Measurements from ENCODE around the gene SLC7A14. TPM values are rescaled to one million over a fixed set of nuclear protein-coding genes. Genes with fewer than 3 reads are reported as not detected.

Gene SLC7A14
- total RNA-seq: not detected

GRCh38 chr3:170585937-170586310 is at the start of gene SLC7A14:
Gene SLC7A14, minus strand, starts transcription at chr3:170586075. Its CDS starts 59,139 bp downstream, at chr3:170526936.
- DNase-seq (no peak), ATAC-seq (replicated peaks in 1 of 2) (no peak)
- Mint-ChIP-seq H3K4me3 (no peak within 1 kb of the TSS), H3K9me3 (peaks cover 3 to 11% of the 10 kb centered on the region in 2 donors), H3K27ac (no peak within 1 kb of the TSS), H3K36me3 (ENCODE audit: insufficient read depth in 2 of 2) (peaks cover 9 to 10% of the 10 kb centered on the region in 2 donors), H3K4me1 (ENCODE audit: low read depth) (no peaks in the 10 kb centered on the region), H3K27me3 (ENCODE audit: low read depth) (peaks cover 66% of the 10 kb centered on the region)

GRCh38 chr3:170635385-170635735 is 49.5 kb upstream of the SLC7A14 start:
- no peaks in the 10 kb centered on the region for H3K9me3 Mint-ChIP-seq
- no peak overlapping the region for H3K27ac Mint-ChIP-seq
- no peaks in the 10 kb centered on the region for H3K36me3 Mint-ChIP-seq (ENCODE audit: insufficient read depth in 2 of 2)
- no peak overlapping the region for H3K4me3 Mint-ChIP-seq
- H3K27me3 Mint-ChIP-seq (ENCODE audit: low read depth): peaks cover 25% of the 10 kb centered on the region
- no peaks in the 10 kb centered on the region for H3K4me1 Mint-ChIP-seq (ENCODE audit: low read depth)
- no peak for ATAC-seq (replicated peaks in 1 of 2)
- DNase-seq: no peak

GRCh38 chr3:170634663-170635384 is 48.9 kb upstream of the SLC7A14 start:
- Mint-ChIP-seq H3K27me3 (ENCODE audit: low read depth) (peaks cover 25% of the 10 kb centered on the region), H3K4me3 (no peak overlapping the region), H3K36me3 (ENCODE audit: insufficient read depth in 2 of 2) (no peaks in the 10 kb centered on the region), H3K9me3 (no peaks in the 10 kb centered on the region), H3K4me1 (ENCODE audit: low read depth) (no peaks in the 10 kb centered on the region), H3K27ac (no peak overlapping the region)
- ATAC-seq (replicated peaks in 1 of 2) (peak; percentile 53 to 72), DNase-seq (peak in 1 of 2 donors; percentile 4)

- Mint-ChIP-seq H3K27ac (no peak overlapping the region), H3K9me3 (no peaks in the 10 kb centered on the region), H3K27me3 (ENCODE audit: low read depth) (peaks cover 33% of the 10 kb centered on the region), H3K4me1 (ENCODE audit: low read depth) (no peaks in the 10 kb centered on the region), H3K4me3 (no peak overlapping the region), H3K36me3 (ENCODE audit: insufficient read depth in 2 of 2) (no peaks in the 10 kb centered on the region)
- DNase-seq (no peak), ATAC-seq (replicated peaks in 1 of 2) (no peak)
Measured at GRCh38 chr3:170633573-170633972, 47.7 kb upstream of the SLC7A14 start.

DNA sequence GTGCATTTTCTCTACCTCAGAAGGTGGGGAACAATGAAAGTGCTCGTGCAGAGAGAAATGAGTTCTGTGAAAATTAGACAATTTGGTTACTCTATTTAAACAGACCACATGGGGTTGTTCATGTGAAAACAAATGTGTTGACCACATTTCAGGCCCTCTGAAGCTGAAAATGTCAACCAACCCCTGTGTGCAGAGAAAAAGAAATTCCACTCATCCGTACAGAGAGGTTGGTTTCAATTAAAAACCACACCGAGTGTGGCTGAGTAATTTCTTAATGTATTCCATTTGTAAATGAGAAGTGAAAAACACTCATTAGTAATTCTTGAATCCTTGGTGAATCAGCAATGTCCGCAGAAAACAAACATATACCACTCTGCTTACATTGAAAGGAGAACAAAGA is 46.9 kb upstream of the SLC7A14 start:
- ATAC-seq (replicated peaks in 1 of 2) (peak; percentile 52 to 67), DNase-seq (no peak)
- Mint-ChIP-seq H3K36me3 (ENCODE audit: insufficient read depth in 2 of 2) (no peaks in the 10 kb centered on the region), H3K4me1 (ENCODE audit: low read depth) (no peaks in the 10 kb centered on the region), H3K9me3 (no peaks in the 10 kb centered on the region), H3K4me3 (no peak overlapping the region), H3K27ac (no peak overlapping the region), H3K27me3 (ENCODE audit: low read depth) (peaks cover 33% of the 10 kb centered on the region)

- Mint-ChIP-seq H3K27me3 (ENCODE audit: low read depth) (peaks cover 33% of the 10 kb centered on the region), H3K4me1 (ENCODE audit: low read depth) (no peaks in the 10 kb centered on the region), H3K36me3 (ENCODE audit: insufficient read depth in 2 of 2) (no peaks in the 10 kb centered on the region), H3K4me3 (no peak overlapping the region), H3K9me3 (no peaks in the 10 kb centered on the region), H3K27ac (no peak overlapping the region)
- ATAC-seq (replicated peaks in 1 of 2) (no peak), DNase-seq (no peak)
Measured at GRCh38 chr3:170631755-170632488, 46.0 kb upstream of the SLC7A14 start.

DNA sequence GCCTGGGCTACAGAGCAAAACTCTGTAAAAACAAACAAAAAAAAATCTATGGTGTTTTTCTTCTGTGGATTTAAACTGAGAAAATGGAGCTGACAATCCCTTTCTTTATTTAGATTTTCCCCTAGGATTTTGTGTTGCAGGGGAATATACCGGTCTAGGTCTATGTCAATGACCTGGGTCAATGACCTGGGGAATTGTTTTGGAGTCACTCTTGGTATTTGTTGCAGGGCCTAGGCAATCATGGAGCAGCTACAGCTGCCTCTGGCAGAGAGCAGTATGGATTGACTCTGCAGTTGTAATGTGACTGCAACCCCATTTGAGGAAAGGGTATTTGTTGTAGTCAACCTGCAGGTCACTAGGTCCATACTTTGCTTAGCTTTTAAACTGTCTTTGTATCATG is 37.6 kb upstream of the SLC7A14 start:
- Mint-ChIP-seq H3K27me3 (ENCODE audit: low read depth) (peaks cover 42% of the 10 kb centered on the region), H3K9me3 (peaks cover 1 to 5% of the 10 kb centered on the region in 2 donors), H3K4me3 (no peak overlapping the region), H3K27ac (no peak overlapping the region), H3K4me1 (ENCODE audit: low read depth) (no peaks in the 10 kb centered on the region), H3K36me3 (ENCODE audit: insufficient read depth in 2 of 2) (peaks cover 0 to 2% of the 10 kb centered on the region in 2 donors)
- ATAC-seq (replicated peaks in 1 of 2): no peak
- no peak for DNase-seq

GRCh38 chr3:170622369-170623159 is 36.7 kb upstream of the SLC7A14 start:
- no peak for ATAC-seq (replicated peaks in 1 of 2)
- Mint-ChIP-seq H3K4me1 (ENCODE audit: low read depth) (no peaks in the 10 kb centered on the region), H3K36me3 (ENCODE audit: insufficient read depth in 2 of 2) (peaks cover 0 to 2% of the 10 kb centered on the region in 2 donors), H3K27me3 (ENCODE audit: low read depth) (peaks cover 44% of the 10 kb centered on the region), H3K4me3 (no peak overlapping the region), H3K9me3 (peaks cover 2 to 6% of the 10 kb centered on the region in 2 donors), H3K27ac (no peak overlapping the region)
- no peak for DNase-seq

GRCh38 chr3:170621256-170621655 is 35.4 kb upstream of the SLC7A14 start:
- H3K9me3 Mint-ChIP-seq: peaks cover 2 to 6% of the 10 kb centered on the region in 2 donors
- H3K4me1 Mint-ChIP-seq (ENCODE audit: low read depth): no peaks in the 10 kb centered on the region
- H3K36me3 Mint-ChIP-seq (ENCODE audit: insufficient read depth in 2 of 2): peaks cover 0 to 2% of the 10 kb centered on the region in 2 donors
- DNase-seq: no peak
- peaks cover 44% of the 10 kb centered on the region for H3K27me3 Mint-ChIP-seq (ENCODE audit: low read depth)
- no peak for ATAC-seq (replicated peaks in 1 of 2)
- H3K27ac Mint-ChIP-seq: no peak overlapping the region
- H3K4me3 Mint-ChIP-seq: no peak overlapping the region

DNA sequence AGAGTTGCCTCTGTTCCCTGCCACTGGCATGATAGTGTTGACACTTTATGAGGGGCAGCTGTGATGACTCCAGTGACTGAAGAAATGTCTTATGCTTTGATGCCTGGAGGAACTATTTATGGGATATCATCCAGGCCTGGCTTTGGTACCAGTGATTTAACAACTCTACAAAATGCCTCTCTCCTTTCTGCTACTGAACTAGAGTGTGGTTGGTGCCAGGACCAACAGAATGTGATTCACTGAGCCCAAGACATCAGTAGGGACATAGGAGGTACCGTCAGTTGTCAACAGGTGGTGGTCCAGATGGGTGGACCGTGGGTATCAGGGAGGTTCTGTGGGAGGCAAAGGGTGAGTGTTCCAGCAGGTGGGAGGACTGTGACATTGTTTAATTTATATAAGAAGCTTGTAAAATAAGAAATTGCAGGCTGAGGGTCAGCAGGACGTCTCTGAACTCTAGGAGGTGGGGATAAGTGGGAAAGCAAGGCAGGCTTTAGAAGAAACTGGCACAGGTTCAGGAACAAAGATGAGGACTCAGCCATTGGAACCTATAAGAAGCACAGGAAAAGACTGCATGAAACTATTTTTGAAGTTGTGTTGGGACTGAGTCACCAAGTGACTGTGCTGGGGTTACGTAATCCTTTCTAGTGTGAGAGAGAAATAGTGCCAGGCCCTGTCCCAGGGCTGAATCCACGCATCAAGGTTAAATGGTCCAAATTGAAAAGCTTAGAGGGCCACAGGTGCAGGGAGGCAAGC is 28.5 kb upstream of the SLC7A14 start:
- H3K36me3 Mint-ChIP-seq (ENCODE audit: insufficient read depth in 2 of 2): no peaks in the 10 kb centered on the region
- no peaks in the 10 kb centered on the region for H3K4me1 Mint-ChIP-seq (ENCODE audit: low read depth)
- no peak overlapping the region for H3K4me3 Mint-ChIP-seq
- H3K9me3 Mint-ChIP-seq: peaks cover 2% of the 10 kb centered on the region in 2 donors
- no peak overlapping the region for H3K27ac Mint-ChIP-seq
- ATAC-seq (replicated peaks in 1 of 2) (no peak), DNase-seq (no peak)
- H3K27me3 Mint-ChIP-seq (ENCODE audit: low read depth): peaks cover 38% of the 10 kb centered on the region

- DNase-seq (no peak), ATAC-seq (replicated peaks in 1 of 2) (no peak)
- H3K4me3 Mint-ChIP-seq: no peak overlapping the region
- no peaks in the 10 kb centered on the region for H3K4me1 Mint-ChIP-seq (ENCODE audit: low read depth)
- H3K36me3 Mint-ChIP-seq (ENCODE audit: insufficient read depth in 2 of 2): no peaks in the 10 kb centered on the region
- no peak overlapping the region for H3K27ac Mint-ChIP-seq
- H3K9me3 Mint-ChIP-seq: no peaks in the 10 kb centered on the region
- H3K27me3 Mint-ChIP-seq (ENCODE audit: low read depth): peaks cover 27% of the 10 kb centered on the region
Measured at GRCh38 chr3:170611751-170612150, 25.9 kb upstream of the SLC7A14 start.

GRCh38 chr3:170610321-170610884 is 24.5 kb upstream of the SLC7A14 start:
- Mint-ChIP-seq H3K27me3 (ENCODE audit: low read depth) (peaks cover 32% of the 10 kb centered on the region), H3K4me1 (ENCODE audit: low read depth) (no peaks in the 10 kb centered on the region), H3K9me3 (no peaks in the 10 kb centered on the region), H3K36me3 (ENCODE audit: insufficient read depth in 2 of 2) (no peaks in the 10 kb centered on the region), H3K4me3 (no peak overlapping the region), H3K27ac (no peak overlapping the region)
- DNase-seq: no peak
- no peak for ATAC-seq (replicated peaks in 1 of 2)

Measured in activated T-cell treated with anti-CD3 and anti-CD28 coated beads, Interleukin-2, amount 50 U/mL, for 72 hours (primary cell).